Esophagus (tissue), 2 donors: ENCODE results near the gene SLC37A1. TPM values are rescaled to one million over a fixed set of nuclear protein-coding genes. Genes with fewer than 3 reads are reported as not detected.
A peak's percentile ranks its signal among the peaks of the same experiment; 100 is the strongest.
"Not testable (repeated sequence)": the region's sequence is repeated elsewhere in the genome, so short reads cannot be mapped to it uniquely, and the experiment has no call there.

Experiments used
- H3K27ac ChIP-seq, 2 donors: one replicate each; pipeline ENCODE4 v1.5.1; 2013; ENCODE audit warnings: low read depth in 2 of 2, mild to moderate bottlenecking in 2 of 2, inconsistent platforms in 1 of 2, low read length in 1 of 2, moderate library complexity in 1 of 2
- H3K27me3 ChIP-seq, 2 donors: one replicate each; pipeline ENCODE4 v1.6.1; 2013; ENCODE audit warnings: low read length in 2 of 2, control low read depth in 1 of 2, mild to moderate bottlenecking in 1 of 2; ENCODE audit not compliant: insufficient read depth in 2 of 2, control insufficient read depth in 1 of 2
- H3K36me3 ChIP-seq, 2 donors: one replicate each; pipeline ENCODE4 v1.6.1; 2013; ENCODE audit warnings: low read length in 1 of 2; ENCODE audit not compliant: control insufficient read depth in 2 of 2, insufficient read depth in 2 of 2
- H3K4me1 ChIP-seq, 2 donors: one replicate each; pipeline ENCODE4 v1.6.1; 2013; ENCODE audit warnings: low read length in 1 of 2; ENCODE audit not compliant: control insufficient read depth in 2 of 2, insufficient read depth in 2 of 2
- H3K4me3 ChIP-seq, 2 donors: one replicate each; pipeline ENCODE4 v1.5.1; 2013; ENCODE audit warnings: low read length in 2 of 2, mild to moderate bottlenecking in 2 of 2, low read depth in 1 of 2, moderate library complexity in 1 of 2
- H3K9me3 ChIP-seq, 2 donors: one replicate each; pipeline ENCODE4 v1.6.1; 2013; ENCODE audit warnings: mild to moderate bottlenecking in 2 of 2, low read depth in 1 of 2, low read length in 1 of 2, moderate library complexity in 1 of 2; ENCODE audit not compliant: control insufficient read depth in 2 of 2, insufficient read depth in 1 of 2
- WGBS, 2 donors: extraction: QIAGEN DNeasy Blood & Tissue Kit; methylation state at CpG; one replicate each; pipeline ENCODE4 v1.1.7; 2013; 5-methylcytosine and 5-hydroxymethylcytosine counted together
- polyA plus RNA-seq, 2 donors: library from polyadenylated mRNA; stranded (reverse); fragments of 200-250 nt; gene quantifications; one replicate each; pipeline ENCODE4 v1.2.3, GENCODE V29; 2013
- donor health status: healthy with polysubstance abuse.
- donor health status: Bipolar disorder and iron deficiency.

Gene SLC37A1
- polyA plus RNA-seq, 2 donors = 12.4 to 14.1 TPM

- 95 to 96% methylated on average over 4 of the region's 4 CpGs for WGBS, 2 donors
- H3K4me1 ChIP-seq = peaks cover 0 to 12% of the 10 kb centered on the region in 2 donors
- H3K27ac ChIP-seq = not testable (repeated sequence)
Observed at GRCh38 chr21:42469726-42470125, 43.9 kb upstream of the SLC37A1 start.

GRCh38 chr21:42471206-42471605, 42.4 kb upstream of the SLC37A1 start:
- 93 to 94% methylated on average over 9 of the region's 9 CpGs for WGBS, 2 donors
- H3K4me3 ChIP-seq = no peak overlapping the region
- H3K9me3 ChIP-seq = no peaks in the 10 kb centered on the region
- H3K4me1 ChIP-seq = peaks cover 0 to 8% of the 10 kb centered on the region in 2 donors
- no peaks in the 10 kb centered on the region for H3K27me3 ChIP-seq
- no peak overlapping the region for H3K27ac ChIP-seq
- H3K36me3 ChIP-seq = no peaks in the 10 kb centered on the region

More at GRCh38 chr21:42469726-42470125, 43.9 kb upstream of the SLC37A1 start:
- not testable (repeated sequence) for H3K36me3 ChIP-seq, H3K9me3 ChIP-seq, H3K4me3 ChIP-seq, H3K27me3 ChIP-seq

- H3K4me3 ChIP-seq = no peak overlapping the region
- no peaks in the 10 kb centered on the region for H3K9me3 ChIP-seq
- H3K27ac ChIP-seq = no peak overlapping the region
- H3K27me3 ChIP-seq = no peaks in the 10 kb centered on the region
- no peaks in the 10 kb centered on the region for H3K36me3 ChIP-seq
- H3K4me1 ChIP-seq = peaks cover 0 to 8% of the 10 kb centered on the region in 2 donors
- WGBS, 2 donors = 91 to 93% methylated on average over 13 of the region's 13 CpGs
Observed at GRCh38 chr21:42471716-42472330, 41.8 kb upstream of the SLC37A1 start.

GRCh38 chr21:42472521-42472920, 41.1 kb upstream of the SLC37A1 start:
- no peak overlapping the region for H3K27ac ChIP-seq
- WGBS, 2 donors = 73% methylated on average over 7 of the region's 7 CpGs
- H3K27me3 ChIP-seq = no peaks in the 10 kb centered on the region

GRCh38 chr21:42473498-42474042, 40.1 kb upstream of the SLC37A1 start:
- Histone ChIP-seq H3K4me1 (peaks cover 2 to 8% of the 10 kb centered on the region in 2 donors), H3K9me3 (no peaks in the 10 kb centered on the region), H3K27ac (peak overlapping the region; percentile 18 to 82), H3K36me3 (no peaks in the 10 kb centered on the region), H3K4me3 (no peak overlapping the region), H3K27me3 (no peaks in the 10 kb centered on the region)
- 75 to 86% methylated on average over 9 of the region's 9 CpGs for WGBS, 2 donors

More at GRCh38 chr21:42472521-42472920, 41.1 kb upstream of the SLC37A1 start:
- H3K4me1 ChIP-seq = peaks cover 2 to 8% of the 10 kb centered on the region in 2 donors
- no peaks in the 10 kb centered on the region for H3K9me3 ChIP-seq
- no peaks in the 10 kb centered on the region for H3K36me3 ChIP-seq
- no peak overlapping the region for H3K4me3 ChIP-seq

GRCh38 chr21:42474043-42474831, 39.4 kb upstream of the SLC37A1 start:
- Histone ChIP-seq H3K36me3 (no peaks in the 10 kb centered on the region), H3K9me3 (no peaks in the 10 kb centered on the region), H3K27ac (peak overlapping the region; percentile 18 to 82), H3K27me3 (no peaks in the 10 kb centered on the region), H3K4me3 (no peak overlapping the region), H3K4me1 (peaks cover 2 to 8% of the 10 kb centered on the region in 2 donors)
- 55 to 59% methylated on average over 14 of the region's 14 CpGs for WGBS, 2 donors

GRCh38 chr21:42475036-42475435, 38.6 kb upstream of the SLC37A1 start:
- Histone ChIP-seq H3K4me1 (peaks cover 2 to 8% of the 10 kb centered on the region in 2 donors), H3K9me3 (no peaks in the 10 kb centered on the region), H3K4me3 (no peak overlapping the region), H3K27ac (peak overlapping the region in 1 of 2 donors; percentile 63), H3K36me3 (no peaks in the 10 kb centered on the region), H3K27me3 (no peaks in the 10 kb centered on the region)
- 79 to 85% methylated on average over 7 of the region's 7 CpGs for WGBS, 2 donors

- 83 to 87% methylated on average over 18 of the region's 18 CpGs for WGBS, 2 donors
- no peak overlapping the region for H3K27ac ChIP-seq
- H3K4me3 ChIP-seq = no peak overlapping the region
- H3K27me3 ChIP-seq = no peaks in the 10 kb centered on the region
- no peaks in the 10 kb centered on the region for H3K9me3 ChIP-seq
- H3K36me3 ChIP-seq = no peaks in the 10 kb centered on the region
- H3K4me1 ChIP-seq = peaks cover 2 to 8% of the 10 kb centered on the region in 2 donors
Observed at GRCh38 chr21:42475526-42476387, 37.9 kb upstream of the SLC37A1 start.
